ENCODE measurements around the gene CACNB2. TPM values are rescaled to one million over a fixed set of nuclear protein-coding genes. Genes with fewer than 3 reads are reported as not detected.
A peak's percentile ranks its signal among the peaks of the same experiment; 100 is the strongest.

The CACNB2 gene
- total and polyA plus RNA-seq, 2 of the 13 experiments (the other 11 are each of a cell fraction or from before 2014, with no cell fraction given) = not detected

- TF ChIP-seq ZNF263 (CRISPR knock-in tag; IDR thresholded peaks at IDR 0.05) = no peak
- no peak for TF ChIP-seq NFIB (CRISPR knock-in tag; IDR thresholded peaks at IDR 0.05; ENCODE audit: borderline replicate concordance)
- TF ChIP-seq REPIN1 (CRISPR knock-in tag; IDR thresholded peaks at IDR 0.05; ENCODE audit: borderline replicate concordance, low read depth) = no peak
- no peak for TF ChIP-seq ZNF709 (CRISPR knock-in tag; IDR thresholded peaks at IDR 0.05)
Measured at GRCh38 chr10:18137111-18137510, 3.1 kb upstream of the CACNB2 start (continued).

GRCh38 chr10:18140957-18141845 is 977 bp downstream of the CACNB2 start:
- Histone ChIP-seq H3K27me3 (ENCODE audit: control insufficient read depth in 1 of 2, insufficient read depth in 2 of 2, low read length in 2 of 2) (peaks cover 0 to 23% of the 10 kb centered on the region in 2 experiments; a peak in 3 of 5 replicates), H3K4me1 (ENCODE audit: insufficient read depth, low read length) (no peaks in the 10 kb centered on the region), H3K9me3 (ENCODE audit: low read length) (no peaks in the 10 kb centered on the region), H3K4me3 (replicated peaks in 1 of 3; ENCODE audit: insufficient read depth in 1 of 3, low read depth in 2 of 3, low read length in 3 of 3) (peak overlapping the region in 1 of 3 experiments; percentile 43; a peak in 1 of 6 replicates), H2AFZ (ENCODE audit: low read length) (no peak overlapping the region), H3K79me2 (ENCODE audit: insufficient read depth, low read length) (no peaks in the 10 kb centered on the region), H3K4me2 (ENCODE audit: low read depth, low read length) (peak overlapping the region; percentile 36; the same call in 1 of the 2 replicates), H4K20me1 (ENCODE audit: insufficient read depth, low read length) (no peaks in the 10 kb centered on the region), H3K9ac (ENCODE audit: insufficient read depth, low read depth, low read length) (no peak overlapping the region), H3K27ac (ENCODE audit: extremely low read length, insufficient read depth, low read length) (no peak overlapping the region), H3K36me3 (replicated peaks in 1 of 2; ENCODE audit: control insufficient read depth in 1 of 2, insufficient read depth in 2 of 2, low read length in 2 of 2) (no peaks in the 10 kb centered on the region)
- CTCF ChIA-PET (ENCODE audit: low intra/inter-chr PET ratio, low total read pairs) = no interaction called here
- DNase-seq (ENCODE audit: low spot score) (no peak), ATAC-seq (no peak; the same call in 2 of the 3 replicates), FAIRE-seq (no peak)
- POLR2A ChIA-PET = no interaction called here
- intact Hi-C loops (cut with micrococcal nuclease; ENCODE audit: unreplicated experiment) = no loop called here
- no peak for TF ChIP-seq ONECUT2 (CRISPR knock-in tag; IDR thresholded peaks at IDR 0.05)
- no peak for TF ChIP-seq ZEB1 (IDR thresholded peaks at IDR 0.05; ENCODE audit: insufficient replicate concordance, low read depth)
- no peak for TF ChIP-seq HES4 (CRISPR knock-in tag; IDR thresholded peaks at IDR 0.05; ENCODE audit: borderline replicate concordance)
- TF ChIP-seq MAZ (IDR thresholded peaks at IDR 0.05; ENCODE audit: borderline replicate concordance, low read depth, low read length) = no peak
- no peak for TF ChIP-seq MAZ (CRISPR knock-in tag; IDR thresholded peaks at IDR 0.05; ENCODE audit: low read depth)
- no peak for TF ChIP-seq NR2F1 (CRISPR knock-in tag; IDR thresholded peaks at IDR 0.05)
- no peak for TF ChIP-seq HDAC1 (CRISPR knock-in tag; IDR thresholded peaks at IDR 0.05)
- no peak for TF ChIP-seq ELF1 (CRISPR knock-in tag; IDR thresholded peaks at IDR 0.05)
- TF ChIP-seq ZNF451 (CRISPR knock-in tag; IDR thresholded peaks at IDR 0.05) = no peak
- no peak for TF ChIP-seq IKZF1 (IDR thresholded peaks at IDR 0.05)
- no peak for TF ChIP-seq MNT (IDR thresholded peaks at IDR 0.05)
- no peak for TF ChIP-seq EP300 (IDR thresholded peaks at IDR 0.05; ENCODE audit: low read depth in 2 of 2, low read length in 2 of 2)
- no peak for TF ChIP-seq EP300 (CRISPR knock-in tag; IDR thresholded peaks at IDR 0.05; ENCODE audit: borderline replicate concordance)
- no peak for TF ChIP-seq ZMYM3 (CRISPR knock-in tag; IDR thresholded peaks at IDR 0.05)
- no peak for TF ChIP-seq ZNF24 (IDR thresholded peaks at IDR 0.05)
- no peak for TF ChIP-seq MIER2 (CRISPR knock-in tag; IDR thresholded peaks at IDR 0.05)
- TF ChIP-seq KDM6A (CRISPR knock-in tag; IDR thresholded peaks at IDR 0.05; ENCODE audit: low read depth) = no peak
- TF ChIP-seq E2F1 (CRISPR knock-in tag; IDR thresholded peaks at IDR 0.05) = no peak
- 34% methylated on average over 25 of the region's 41 CpGs for WGBS (ENCODE audit: low lambda C conversion rate)
- in situ Hi-C loops (cut with HindIII; ENCODE audit: extremely low pct_ligation_motif_present, low pct_unique_long_range_greater_than_20kb) = no loop called here
- BruUV-seq (replicated peaks) = no TSS peak
